Heart right ventricle (tissue), 16 donors: ENCODE measurements around the gene NECAB2. TPM values are rescaled to one million over a fixed set of nuclear protein-coding genes. Genes with fewer than 3 reads are reported as not detected.

Experiments used
- ATAC-seq, 8 donors: fragments of 200-7000 bp; cut with Tn5 transposase; one replicate each; pipeline ENCODE4 v1.9.1; 2020; ENCODE audit warnings: mild to moderate bottlenecking in 8 of 8, moderate library complexity in 8 of 8, moderate number of reproducible peaks in 1 of 8
- DNase-seq, 2 donors: peaks; one replicate each; pipeline ENCODE4 v3.0.0-alpha.2; 2020
- H3K27ac ChIP-seq, 10 donors: fragments of 200-600 bp; sonication (generic) in 2 of 10; one replicate each; pipeline versions ENCODE4 v1.5.0 to v1.8.0; 2020 to 2022; ENCODE audit warnings: mild to moderate bottlenecking in 3 of 10
- H3K27me3 ChIP-seq, 7 donors: fragments of 200-600 bp; one replicate each; pipeline ENCODE4 v1.8.0; 2021 to 2022; ENCODE audit warnings: mild to moderate bottlenecking in 2 of 7
- H3K36me3 ChIP-seq, 9 donors: fragments of 200-600 bp; sonication (generic) in 1 of 9; one replicate each; pipeline versions ENCODE4 v1.5.0 to v1.8.0; 2020 to 2022; ENCODE audit warnings: mild to moderate bottlenecking in 2 of 9
- H3K4me1 ChIP-seq, 9 donors: fragments of 200-600 bp; sonication (generic) in 1 of 9; one replicate each; pipeline versions ENCODE4 v1.5.0 to v1.8.0; 2020 to 2022; ENCODE audit warnings: mild to moderate bottlenecking in 4 of 9
- H3K4me3 ChIP-seq, 10 donors: fragments of 200-600 bp; sonication (generic) in 2 of 10; one replicate each; pipeline versions ENCODE4 v1.5.0 to v1.8.0; 2020 to 2022; ENCODE audit warnings: mild to moderate bottlenecking in 7 of 10, moderate library complexity in 2 of 10
- H3K9me3 ChIP-seq, 11 donors: fragments of 200-600 bp in 10 of 11; sonication (generic) in 2 of 11; one replicate each; pipeline versions ENCODE4 v1.5.0 to v1.8.0; 2013 to 2022; ENCODE audit warnings: mild to moderate bottlenecking in 2 of 11, control low read depth in 1 of 11, moderate library complexity in 1 of 11
- WGBS, 2 donors: extraction: QIAGEN DNeasy Blood & Tissue Kit; methylation state at CpG; one replicate each; pipeline ENCODE4 v1.1.7; 2013; ENCODE audit warnings: inconsistent platforms in 1 of 2; 5-methylcytosine and 5-hydroxymethylcytosine counted together
- intact Hi-C, 10 donors: fragments of 100-400 bp; cut with DNase I; formaldehyde crosslinking; loops; one replicate each; pipeline versions ENCODE4 v1.11.1 to v1.14.2; 2022
- polyA plus RNA-seq, 2 donors: library from polyadenylated mRNA; stranded (reverse); fragments of 200-250 nt; gene quantifications; one replicate each; pipeline ENCODE4 v1.2.3, GENCODE V29; 2013
- total RNA-seq, 10 donors: library from RNA; stranded (reverse); fragmentation: NEBNext Ultra II Directional in 3 of 10; extraction: Animal tissue kit (Norgen Biotek cat#: 25700) in 3 of 10; gene quantifications; one replicate each; pipeline versions ENCODE4 v1.2.1 to v1.2.4, GENCODE V29; 2021 to 2023
- TF ChIP-seq, protein P1 (sequence below), 9 donors: fragments of 200-600 bp; sonication (generic) in 2 of 9; IDR thresholded peaks; one replicate each; pipeline versions ENCODE4 v1.5.0 to v1.8.0; 2021 to 2022; ENCODE audit warnings: antibody characterized with exemption in 9 of 9, mild to moderate bottlenecking in 5 of 9, moderate library complexity in 1 of 9
- donor health status: Arrhythmogenic right ventricular cardiomyopathy.
- donor health status: ischemic (EF 13 %, LVEDD 7.1; RV severe dilation, severe dysfunction).
- donor health status: healthy with polysubstance abuse.
- donor health status: DM: no; HTN: yes; CAD: no.
- donor health status: DM: no; HTN: no; CAD: no.
- donor health status: ischemic (EF 25% LVEDD 6.9; RV normal size, moderate dysfunction).
- donor health status: ischemic (EF 25% LVEDD 5.7; RV mildly dilated, moderate dysfunction).
- donor health status: healthy.
- donor health status: DM: yes; HTN: yes; CAD: no.
- donor health status: Ischemic cardiomyopathy.
- donor health status: ischemic (EF 35%, LVEDD 5.7; RV mildly dilated, moderate dysfunction).
- donor health status: nonischemic (EF 11% LVEDD 7.7; RV severe dilation, severe dysfunction).
- donor health status: DM: yes; HTN: yes; CAD: no.
- donor health status: PGD.
- donor health status: ischemic (EF 29% LVEDD 5.4; RV normal size, mild dysfunction).
- donor health status: nonischemic (EF 23%, LVEDD 6.1; RV moderate dilation, normal function).

Gene NECAB2
- total and polyA plus RNA-seq, 12 donors: 0.32 to 3.2 (median 1.0) TPM

DNA sequence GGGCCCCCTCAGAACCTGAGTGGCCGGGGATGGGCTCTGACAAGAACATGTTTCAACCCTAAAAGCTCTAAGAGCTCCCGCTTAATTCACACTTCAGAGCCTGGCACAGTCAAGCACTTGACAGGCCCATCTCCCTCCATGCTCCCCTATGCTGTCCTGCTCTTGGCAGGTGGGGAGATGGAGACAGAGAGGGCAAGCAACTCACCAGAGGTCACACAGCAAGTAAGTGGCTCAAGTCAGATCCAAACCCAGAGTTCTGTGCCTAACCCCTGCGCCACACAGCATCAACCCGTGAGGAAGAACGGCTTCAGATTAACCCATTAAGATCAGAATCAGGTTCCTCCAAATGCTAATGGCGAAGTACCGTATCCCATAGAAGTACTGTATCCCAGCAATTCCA is 36.4 kb downstream of the NECAB2 start:
- intact Hi-C loops: no loop called here

DNA sequence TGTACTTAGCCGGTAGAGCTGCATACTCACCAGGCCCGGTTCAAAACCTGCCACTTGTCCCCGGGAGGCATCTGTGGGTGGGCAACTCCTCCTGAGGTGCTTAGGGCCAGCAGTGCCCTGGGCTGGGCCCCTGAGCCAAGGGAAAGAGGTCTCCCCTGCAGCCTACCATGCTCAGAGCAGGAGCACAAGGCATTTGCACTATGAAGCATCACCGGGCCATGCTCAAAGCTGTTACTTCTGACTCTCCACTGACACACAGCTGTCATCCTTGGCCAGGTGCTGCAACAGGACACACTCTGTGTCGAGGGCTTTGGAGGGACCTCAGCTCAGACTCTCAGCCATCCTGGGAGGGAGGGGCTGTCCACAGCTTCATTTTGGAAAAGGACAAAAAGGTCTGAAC is 37.3 kb downstream of the NECAB2 start:
- Histone ChIP-seq H3K27me3 (peaks cover 0 to 10% (median 0%) of the 10 kb centered on the region in 7 donors), H3K36me3 (no peaks in the 10 kb centered on the region), H3K4me1 (no peaks in the 10 kb centered on the region), H3K9me3 (no peaks in the 10 kb centered on the region), H3K27ac (no peak overlapping the region), H3K4me3 (no peak overlapping the region)
- 76 to 81% methylated on average over 5 of the region's 5 CpGs for WGBS, 2 donors
- TF ChIP-seq, protein P1, sequence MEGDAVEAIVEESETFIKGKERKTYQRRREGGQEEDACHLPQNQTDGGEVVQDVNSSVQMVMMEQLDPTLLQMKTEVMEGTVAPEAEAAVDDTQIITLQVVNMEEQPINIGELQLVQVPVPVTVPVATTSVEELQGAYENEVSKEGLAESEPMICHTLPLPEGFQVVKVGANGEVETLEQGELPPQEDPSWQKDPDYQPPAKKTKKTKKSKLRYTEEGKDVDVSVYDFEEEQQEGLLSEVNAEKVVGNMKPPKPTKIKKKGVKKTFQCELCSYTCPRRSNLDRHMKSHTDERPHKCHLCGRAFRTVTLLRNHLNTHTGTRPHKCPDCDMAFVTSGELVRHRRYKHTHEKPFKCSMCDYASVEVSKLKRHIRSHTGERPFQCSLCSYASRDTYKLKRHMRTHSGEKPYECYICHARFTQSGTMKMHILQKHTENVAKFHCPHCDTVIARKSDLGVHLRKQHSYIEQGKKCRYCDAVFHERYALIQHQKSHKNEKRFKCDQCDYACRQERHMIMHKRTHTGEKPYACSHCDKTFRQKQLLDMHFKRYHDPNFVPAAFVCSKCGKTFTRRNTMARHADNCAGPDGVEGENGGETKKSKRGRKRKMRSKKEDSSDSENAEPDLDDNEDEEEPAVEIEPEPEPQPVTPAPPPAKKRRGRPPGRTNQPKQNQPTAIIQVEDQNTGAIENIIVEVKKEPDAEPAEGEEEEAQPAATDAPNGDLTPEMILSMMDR (IDR thresholded peaks at IDR 0.05): no peak
- DNase-seq (no peak), ATAC-seq (no peak)
- intact Hi-C loops: no loop called here

More for the DNA sequence above, 36.4 kb downstream of the NECAB2 start:
- TF ChIP-seq, protein P1 (IDR thresholded peaks at IDR 0.05): no peak
- no peak overlapping the region for H3K27ac ChIP-seq
- H3K4me3 ChIP-seq: no peak overlapping the region
- ATAC-seq (no peak), DNase-seq (no peak)
- H3K27me3 ChIP-seq: peaks cover 0 to 12% (median 5%) of the 10 kb centered on the region in 7 donors
- H3K4me1 ChIP-seq: no peaks in the 10 kb centered on the region
- WGBS, 2 donors: 76 to 86% methylated on average over 7 of the region's 7 CpGs
- H3K9me3 ChIP-seq: no peaks in the 10 kb centered on the region
- H3K36me3 ChIP-seq: no peaks in the 10 kb centered on the region

DNA sequence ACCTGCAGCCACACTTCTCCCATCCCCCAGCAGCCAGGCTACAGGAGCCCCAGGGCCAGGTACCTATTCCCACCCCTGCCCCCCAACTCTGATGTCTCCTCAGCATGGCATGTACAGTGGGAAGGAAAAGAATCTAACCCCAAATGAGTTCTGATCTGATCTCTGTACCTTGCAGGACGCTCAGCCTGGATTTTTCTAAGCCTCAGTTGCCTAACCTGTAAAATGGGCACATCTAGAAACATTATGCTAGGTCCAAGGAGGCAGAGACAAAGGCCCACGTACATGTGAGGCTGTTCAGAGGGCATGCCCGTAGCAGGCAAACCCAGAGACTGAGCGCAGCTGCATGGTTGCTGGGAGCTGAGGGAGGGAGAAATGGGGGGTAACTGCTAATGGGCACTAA is 39.5 kb downstream of the NECAB2 start:
- H3K4me3 ChIP-seq: no peak overlapping the region
- peaks cover 0 to 5% (median 0%) of the 10 kb centered on the region in 7 donors for H3K27me3 ChIP-seq
- no peaks in the 10 kb centered on the region for H3K4me1 ChIP-seq
- DNase-seq: no peak
- no peaks in the 10 kb centered on the region for H3K36me3 ChIP-seq
- H3K27ac ChIP-seq: no peak overlapping the region
- intact Hi-C loops: no loop called here
- WGBS, 2 donors: 77 to 85% methylated on average over 4 of the region's 4 CpGs
- TF ChIP-seq, protein P1 (IDR thresholded peaks at IDR 0.05): no peak
- no peaks in the 10 kb centered on the region for H3K9me3 ChIP-seq
- ATAC-seq: no peak

- Histone ChIP-seq H3K27me3 (peaks cover 0 to 5% (median 0%) of the 10 kb centered on the region in 7 donors), H3K4me3 (no peak overlapping the region), H3K9me3 (no peaks in the 10 kb centered on the region), H3K27ac (no peak overlapping the region), H3K4me1 (no peaks in the 10 kb centered on the region), H3K36me3 (no peaks in the 10 kb centered on the region)
- 40 to 51% methylated on average over 8 of the region's 8 CpGs for WGBS, 2 donors
- TF ChIP-seq, protein P1 (IDR thresholded peaks at IDR 0.05): no peak
- ATAC-seq: peak in 7 of 8 donors; percentile 16 to 70 (median 61)
- no peak for DNase-seq
- intact Hi-C loops: no loop called here
Measured at GRCh38 chr16:84007965-84008364, 39.9 kb downstream of the NECAB2 start.
